Measurements from ENCODE around the gene PGAP6.
A peak's percentile ranks its signal among the peaks of the same experiment; 100 is the strongest.

PGAP6 gene

DNA sequence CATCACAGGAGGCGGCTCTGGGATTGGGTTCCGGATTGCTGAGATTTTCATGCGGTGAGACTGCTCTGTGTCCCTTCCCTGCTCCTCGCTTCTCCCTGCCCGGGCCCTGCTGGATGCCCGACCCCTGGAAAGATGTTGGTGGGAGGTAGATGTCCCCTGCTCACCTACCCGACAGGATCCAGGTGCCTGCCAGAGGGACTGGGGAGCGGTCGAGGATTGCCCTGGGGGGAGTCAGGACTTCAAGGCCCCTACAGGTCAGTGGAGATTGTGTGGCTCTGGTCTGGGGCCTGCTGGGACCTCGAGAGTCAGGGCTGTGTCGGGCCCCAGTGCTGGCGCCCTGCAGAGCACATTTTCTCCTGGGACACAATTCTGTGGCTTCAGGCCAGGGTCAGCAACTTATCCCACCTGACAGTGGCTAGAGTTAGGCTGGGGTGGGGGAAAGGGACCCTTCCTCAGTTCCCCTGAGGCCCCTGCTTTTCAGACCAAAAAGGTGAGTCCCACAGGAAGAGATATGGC lies 23.3 kb upstream of the PGAP6 start:
- Histone ChIP-seq H3K27me3 (replicated peaks) (no peaks in the 10 kb centered on the region), H3K36me3 (replicated peaks) (peaks cover 3% of the 10 kb centered on the region), H3K27ac (no peak overlapping the region), H3K4me3 (ENCODE audit: low read depth, low read length) (no peak overlapping the region)
- no peak for DNase-seq
- in situ Hi-C loops (cut with HindIII; ENCODE audit: low pct_ligation_motif_present, low sequenced_read_pairs), result no loop called here
- TF ChIP-seq CTCF (IDR thresholded peaks at IDR 0.05; ENCODE audit: low read depth, low read length, missing control alignments), result no peak

- peaks cover 12% of the 10 kb centered on the region for H3K36me3 ChIP-seq (replicated peaks)
- in situ Hi-C loops (cut with HindIII; ENCODE audit: low pct_ligation_motif_present, low sequenced_read_pairs), result no loop called here
- peak within 1 kb of the TSS; percentile 72 for H3K27ac ChIP-seq
- DNase-seq, result peak; percentile 89
- TF ChIP-seq CTCF (IDR thresholded peaks at IDR 0.05; ENCODE audit: low read depth, low read length, missing control alignments), result peak; percentile 48
- no peaks in the 10 kb centered on the region for H3K27me3 ChIP-seq (replicated peaks)
- peak within 1 kb of the TSS; percentile 77 for H3K4me3 ChIP-seq (ENCODE audit: low read depth, low read length)
These were observed 19.9 kb upstream of the PGAP6 start, which contains the start of gene DECR2 for GRCh38 chr16:401468-402348. Gene DECR2 (plus strand): TSS chr16:401885. CDS start chr16:401964, 79 bp downstream.

DNA sequence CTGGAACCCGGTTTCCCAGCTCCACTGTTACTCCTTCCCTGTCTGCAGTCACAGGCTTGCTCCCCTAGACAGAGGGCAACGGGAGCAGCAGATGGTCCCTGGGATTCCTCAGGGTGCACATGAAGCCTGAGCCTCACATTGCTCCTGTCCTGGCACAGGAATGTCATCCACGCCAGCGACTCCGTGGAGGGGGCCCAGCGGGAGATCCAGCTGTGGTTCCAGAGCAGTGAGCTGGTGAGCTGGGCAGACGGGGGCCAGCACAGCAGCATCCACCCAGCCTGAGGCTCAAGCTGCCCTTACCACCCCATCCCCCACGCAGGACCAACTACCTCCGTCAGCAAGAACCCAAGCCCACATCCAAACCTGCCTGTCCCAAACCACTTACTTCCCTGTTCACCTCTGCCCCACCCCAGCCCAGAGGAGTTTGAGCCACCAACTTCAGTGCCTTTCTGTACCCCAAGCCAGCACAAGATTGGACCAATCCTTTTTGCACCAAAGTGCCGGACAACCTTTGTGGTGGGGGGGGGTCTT lies 18.3 kb upstream of the PGAP6 start:
- H3K36me3 ChIP-seq (replicated peaks), result peaks cover 12% of the 10 kb centered on the region
- H3K4me3 ChIP-seq (ENCODE audit: low read depth, low read length), result peak overlapping the region; percentile 77

DNA sequence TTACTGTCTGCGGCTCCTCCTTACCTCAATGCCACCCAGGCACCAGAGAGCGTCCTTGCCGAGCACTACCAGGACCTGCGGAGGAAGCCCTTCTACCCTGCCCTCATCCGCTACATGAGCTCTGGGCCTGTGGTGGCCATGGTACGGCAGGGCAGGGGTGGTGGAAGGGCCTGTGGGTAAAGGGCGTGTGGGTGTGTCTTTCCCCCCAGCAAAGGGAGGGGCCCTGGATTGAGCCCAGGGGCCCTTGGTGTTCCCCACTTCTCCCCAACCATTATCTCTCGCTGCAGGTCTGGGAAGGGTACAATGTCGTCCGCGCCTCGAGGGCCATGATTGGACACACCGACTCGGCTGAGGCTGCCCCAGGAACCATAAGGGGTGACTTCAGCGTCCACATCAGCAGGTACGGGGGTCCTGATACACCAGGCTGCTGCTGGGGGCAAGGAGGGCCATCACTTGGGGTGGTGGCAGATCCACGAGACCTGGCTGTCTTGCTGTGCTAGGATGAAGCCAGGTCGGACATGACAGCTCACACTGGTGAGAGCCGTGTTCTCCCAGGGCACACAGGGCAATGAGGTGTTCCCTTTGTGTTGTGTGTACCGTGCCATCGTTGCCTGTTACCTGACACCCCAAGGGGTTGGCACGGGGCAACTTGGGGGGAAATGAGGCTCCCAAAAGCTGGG lies 17.7 kb upstream of the PGAP6 start:
- TF ChIP-seq CTCF (IDR thresholded peaks at IDR 0.05; ENCODE audit: low read depth, low read length, missing control alignments), result no peak
- H3K27me3 ChIP-seq (replicated peaks), result no peaks in the 10 kb centered on the region
- no peak for DNase-seq
- no peak overlapping the region for H3K27ac ChIP-seq
- no peak overlapping the region for H3K4me3 ChIP-seq (ENCODE audit: low read depth, low read length)
- H3K36me3 ChIP-seq (replicated peaks), result peaks cover 12% of the 10 kb centered on the region
- in situ Hi-C loops (cut with HindIII; ENCODE audit: low pct_ligation_motif_present, low sequenced_read_pairs), result no loop called here

More for the DNA sequence above, 18.3 kb upstream of the PGAP6 start:
- H3K27ac ChIP-seq, result no peak overlapping the region
- no peak for DNase-seq
- TF ChIP-seq CTCF (IDR thresholded peaks at IDR 0.05; ENCODE audit: low read depth, low read length, missing control alignments), result no peak
- no peaks in the 10 kb centered on the region for H3K27me3 ChIP-seq (replicated peaks)
- in situ Hi-C loops (cut with HindIII; ENCODE audit: low pct_ligation_motif_present, low sequenced_read_pairs), result no loop called here

- H3K36me3 ChIP-seq (replicated peaks), result peaks cover 12% of the 10 kb centered on the region
- TF ChIP-seq CTCF (IDR thresholded peaks at IDR 0.05; ENCODE audit: low read depth, low read length, missing control alignments), result no peak
- H3K4me3 ChIP-seq (ENCODE audit: low read depth, low read length), result no peak overlapping the region
- in situ Hi-C loops (cut with HindIII; ENCODE audit: low pct_ligation_motif_present, low sequenced_read_pairs), result no loop called here
- H3K27me3 ChIP-seq (replicated peaks), result no peaks in the 10 kb centered on the region
- DNase-seq, result no peak
- H3K27ac ChIP-seq, result no peak overlapping the region
These were observed 17.0 kb upstream of the PGAP6 start for GRCh38 chr16:398561-399339.

Measured in brain microvascular endothelial cell (primary cell).